ENCODE data around the gene LMBRD1. TPM values are rescaled to one million over a fixed set of nuclear protein-coding genes. Genes with fewer than 3 reads are reported as not detected.
A peak's percentile ranks its signal among the peaks of the same experiment; 100 is the strongest.
"Not testable (repeated sequence)": the region's sequence is repeated elsewhere in the genome, so short reads cannot be mapped to it uniquely, and the experiment has no call there.

The LMBRD1 gene
- total RNA-seq: 49.5 TPM
- long read RNA-seq, transcript LMBRD1-202 (16 exons, 2,264 nt): major isoform, 40 of 53 reads
- long read RNA-seq, partial matches to known transcripts: 1 of 53 reads
- long read RNA-seq, other reads (novel, unspliced or antisense): 6 of 53 reads

DNA sequence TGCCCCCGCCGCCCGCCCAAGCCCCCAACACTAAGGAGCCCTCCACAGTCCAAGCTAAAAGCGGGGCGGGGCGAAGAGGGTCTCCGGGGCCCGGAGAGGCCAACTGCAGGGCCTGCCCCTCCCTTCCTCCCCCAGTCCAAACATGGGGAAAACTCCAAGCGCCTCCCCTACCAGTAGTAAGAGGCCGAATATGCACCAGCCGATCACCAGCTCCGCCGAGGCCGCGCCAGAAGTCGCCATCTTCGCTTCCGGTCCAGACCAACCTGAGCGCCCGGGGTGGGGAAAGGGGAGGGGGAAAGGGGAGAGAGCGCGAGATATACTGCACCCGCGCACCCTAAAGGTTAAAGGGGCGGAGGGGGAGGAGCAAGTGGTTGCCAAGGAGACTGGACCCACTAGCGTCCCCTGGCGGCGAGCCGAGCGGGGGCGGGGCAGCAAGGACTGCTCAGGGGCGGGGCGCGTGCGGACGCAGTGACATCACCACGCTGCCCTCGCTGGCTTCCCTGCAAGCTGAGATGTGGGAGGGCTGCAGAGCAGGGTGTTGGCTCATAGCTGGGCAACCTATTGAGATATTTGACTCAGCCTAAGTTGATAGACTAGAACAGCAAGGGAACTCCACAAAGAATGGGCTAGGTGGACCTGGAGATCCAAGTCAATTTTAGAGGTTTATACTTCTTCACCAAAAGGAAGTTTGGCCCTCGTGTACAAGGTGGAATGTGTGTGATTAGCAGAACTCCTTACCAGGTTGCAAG, at the start of gene LMBRD1:
Gene LMBRD1, minus strand, starts transcription at position 369 of the 749 bp plus-strand sequence. Its CDS starts 129 bp downstream, at position 240.
- peak; percentile 99 for DNase-seq
- intact Hi-C loops (cut with micrococcal nuclease): no loop called here
- ATAC-seq: peak; percentile 97

DNA sequence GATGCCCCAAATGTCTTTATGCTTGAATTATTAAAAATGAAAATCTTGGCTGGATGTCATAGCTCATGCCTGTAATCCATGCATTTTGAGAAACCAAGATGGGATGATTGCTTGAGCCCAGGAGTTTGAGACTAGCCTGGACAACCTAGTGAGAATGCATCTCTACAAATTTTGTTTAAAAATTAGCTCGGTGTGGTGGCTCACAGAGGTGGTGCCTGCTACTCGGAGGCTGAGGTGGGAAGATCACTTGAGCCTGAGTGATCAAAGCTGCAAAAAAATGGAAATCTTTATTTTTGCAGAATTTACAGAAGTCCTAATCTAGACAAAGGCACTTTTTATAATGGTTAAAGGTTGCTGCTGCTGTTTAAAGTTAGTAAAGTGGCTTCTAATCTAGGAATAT, 49.5 kb upstream of the LMBRD1 start:
- ATAC-seq (no peak), DNase-seq (no peak)
- intact Hi-C loops (cut with micrococcal nuclease): no loop called here

DNA sequence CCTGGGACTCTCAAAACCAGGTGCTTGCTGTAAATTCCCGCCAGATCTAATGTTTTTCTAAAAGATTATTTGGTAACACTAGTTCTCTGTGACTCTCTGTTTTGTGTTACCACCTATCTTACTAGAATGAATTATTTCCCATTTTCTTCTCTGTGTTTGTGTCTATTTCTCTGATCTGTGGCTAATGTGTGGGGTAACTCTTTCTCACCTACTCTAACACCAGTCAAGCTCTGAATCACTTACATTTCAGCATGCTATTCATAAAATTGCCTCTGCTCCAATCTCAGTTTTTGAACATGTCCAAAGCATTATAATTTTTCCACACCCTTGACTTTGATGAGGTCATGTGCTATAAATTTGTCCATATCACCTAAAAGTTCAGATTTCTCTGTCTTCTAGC, 46.4 kb upstream of the LMBRD1 start:
- no peak for ATAC-seq
- DNase-seq: no peak
- intact Hi-C loops (cut with micrococcal nuclease): no loop called here

DNA sequence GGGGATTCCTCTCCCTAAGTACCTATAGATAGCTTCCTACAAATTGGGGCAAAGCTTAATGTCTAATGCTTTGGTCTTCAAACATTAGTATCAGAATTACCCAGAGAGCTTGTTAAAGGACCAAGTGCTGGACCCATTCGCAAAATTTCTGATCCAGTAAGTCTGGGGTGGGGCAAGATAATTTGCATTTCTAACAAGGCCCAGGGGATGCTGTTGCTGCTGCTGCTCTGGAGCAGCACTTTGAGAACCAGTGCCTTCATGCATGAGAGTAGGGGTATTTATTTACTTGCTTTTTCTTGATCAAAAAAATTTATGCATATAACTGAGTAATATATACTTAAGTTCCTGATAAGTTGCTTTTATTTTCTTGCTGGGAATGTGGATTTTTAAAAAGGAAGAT, 45.1 kb upstream of the LMBRD1 start:
- no peak for DNase-seq
- intact Hi-C loops (cut with micrococcal nuclease): no loop called here
- no peak for ATAC-seq

DNA sequence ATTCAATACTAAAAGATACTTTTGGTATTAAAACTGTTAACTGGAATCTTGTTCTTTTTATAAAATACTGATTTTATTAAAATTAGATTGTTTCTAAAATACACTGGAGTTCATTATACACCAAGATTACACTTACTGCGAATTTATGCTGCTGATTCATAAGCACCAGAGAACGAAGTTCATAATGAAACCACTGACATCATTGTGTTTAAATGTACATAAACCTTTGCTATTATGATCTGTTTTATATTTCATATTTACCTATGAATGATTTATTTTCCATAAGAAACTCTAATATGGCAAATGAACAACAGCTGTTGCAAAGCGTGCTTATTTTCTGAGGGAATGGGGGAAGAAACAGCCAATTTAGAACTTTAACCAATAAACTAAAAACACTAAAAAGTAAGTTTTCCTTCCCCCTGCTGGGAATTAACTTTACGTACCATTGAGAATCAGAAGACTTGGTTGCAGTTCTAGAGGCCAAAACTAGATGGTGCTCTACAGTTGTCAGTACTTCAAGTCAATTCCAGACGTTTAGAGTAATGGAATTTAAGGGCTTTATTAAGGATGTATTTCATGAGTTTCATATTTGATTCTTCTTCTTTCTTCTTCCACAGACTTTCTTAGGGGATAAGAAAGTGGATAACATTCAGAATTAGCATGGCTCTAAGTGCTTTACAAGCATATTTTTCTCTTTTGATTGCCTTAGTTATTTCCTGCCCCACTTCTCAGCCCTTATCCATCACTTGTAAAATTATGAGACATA, 38.8 kb upstream of the LMBRD1 start:
- intact Hi-C loops (cut with micrococcal nuclease): loop anchor here (5.0 kb wide), 1 partner anchor 272 kb away; no protein-coding TSS in a partner anchor
- DNase-seq: no peak
- no peak for ATAC-seq

DNA sequence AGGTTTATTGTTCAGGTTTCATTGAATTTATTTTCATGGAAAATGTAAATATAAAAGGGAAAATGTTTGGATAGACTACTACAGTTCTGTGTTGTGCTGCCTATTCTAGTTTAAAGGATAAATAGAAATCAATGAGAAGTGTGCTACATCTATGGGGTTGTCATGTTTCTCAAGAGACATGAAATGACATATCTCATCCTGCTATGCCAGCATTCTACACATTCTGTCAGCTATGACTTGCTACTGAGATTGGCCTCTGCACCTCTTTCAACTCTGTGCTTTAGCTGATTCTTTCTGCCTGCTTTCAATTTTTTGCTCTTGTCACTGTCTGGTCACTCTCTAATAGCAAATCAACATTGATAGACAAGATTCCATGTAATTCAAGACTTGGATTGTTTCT, 35.7 kb upstream of the LMBRD1 start:
- ATAC-seq: no peak
- no peak for DNase-seq
- intact Hi-C loops (cut with micrococcal nuclease): no loop called here

DNA sequence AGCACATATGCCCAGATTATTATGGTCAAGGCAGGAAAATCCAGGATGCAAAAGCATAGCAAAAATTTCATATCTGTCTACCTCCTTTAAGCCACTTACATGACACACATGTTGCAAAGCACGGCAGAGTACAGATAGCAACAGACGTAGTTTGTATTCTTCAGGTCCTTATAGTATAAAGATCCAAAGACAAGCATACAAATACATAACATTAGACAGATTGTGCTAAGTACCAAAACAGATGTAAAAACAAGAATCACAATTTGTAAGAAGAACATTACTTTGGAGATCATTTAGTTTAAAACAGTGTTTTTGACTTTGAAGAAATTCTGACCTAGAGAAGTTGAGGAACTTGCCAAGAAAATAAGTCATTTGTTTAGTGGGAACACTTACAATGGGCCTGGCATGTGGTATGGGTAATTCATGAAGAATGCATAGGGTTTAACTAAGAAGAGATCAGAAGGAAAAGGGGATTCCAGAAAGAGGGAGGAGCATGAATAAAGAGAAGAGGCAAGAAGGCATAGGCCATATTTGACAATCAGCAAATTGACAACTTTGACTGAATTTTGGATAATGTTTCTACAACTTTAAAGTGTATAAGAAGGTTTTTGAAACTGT, 30.6 kb upstream of the LMBRD1 start:
- no peak for ATAC-seq
- DNase-seq: no peak
- intact Hi-C loops (cut with micrococcal nuclease): no loop called here

DNA sequence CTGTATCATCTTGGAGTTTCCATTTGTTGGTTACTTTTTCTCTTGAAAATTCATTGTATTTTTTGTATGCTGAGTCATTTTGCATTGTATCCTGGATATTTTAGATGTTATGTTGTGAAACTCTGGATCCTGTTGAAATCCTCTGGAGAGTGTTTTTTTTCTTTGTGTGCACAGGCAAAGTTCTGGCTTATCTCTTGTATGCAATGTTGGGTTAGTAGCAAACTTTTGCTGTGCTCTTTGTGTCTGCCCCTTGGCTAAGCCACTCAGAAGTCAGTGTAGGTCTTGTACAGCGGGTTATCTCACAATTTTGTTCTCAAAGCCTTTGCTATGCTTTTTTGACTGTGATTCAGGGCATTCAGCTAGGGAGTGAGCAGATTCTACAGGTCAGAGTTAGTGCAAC, 29.1 kb upstream of the LMBRD1 start:
- intact Hi-C loops (cut with micrococcal nuclease): no loop called here
- DNase-seq (no peak), ATAC-seq (no peak)

DNA sequence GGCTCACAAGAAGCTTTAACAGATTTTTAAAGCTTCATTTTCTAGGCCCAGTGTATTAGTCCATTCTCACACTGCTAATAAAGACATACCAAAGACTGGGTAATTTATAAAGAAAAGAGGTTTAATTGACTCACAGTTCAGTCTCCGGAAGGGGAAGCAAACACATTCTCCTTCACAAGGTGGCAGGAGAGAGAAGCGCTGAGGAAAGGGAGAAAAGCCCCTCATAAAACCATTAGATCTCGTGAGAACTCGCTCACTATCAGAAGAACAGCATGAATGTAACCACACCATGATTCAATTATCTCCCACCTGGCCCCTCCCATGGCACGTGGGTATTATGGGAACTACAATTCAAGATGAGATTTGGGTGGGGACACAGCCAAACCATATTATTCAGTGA, 27.5 kb upstream of the LMBRD1 start:
- ATAC-seq; DNase-seq; intact Hi-C loops (cut with micrococcal nuclease): not testable (repeated sequence)

DNA sequence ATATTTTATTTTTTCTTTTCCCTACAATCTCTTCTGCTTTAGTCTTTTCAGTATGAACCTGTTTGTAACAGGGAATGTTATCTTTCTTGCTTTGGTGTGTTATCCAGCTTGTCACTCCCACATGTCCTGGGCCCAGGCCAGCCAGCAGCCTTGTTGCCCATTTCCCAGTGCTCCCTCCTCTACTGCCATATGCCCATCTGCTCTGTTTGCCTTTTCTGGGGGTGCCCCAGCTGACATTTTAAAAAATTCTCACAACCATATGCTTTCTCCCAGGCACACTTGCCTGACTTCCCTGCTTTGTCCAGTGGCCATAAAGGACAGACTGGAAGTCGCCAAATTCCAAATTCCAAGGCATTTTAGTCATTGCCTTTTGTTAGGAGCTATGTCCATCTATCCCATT, 23.6 kb upstream of the LMBRD1 start:
- DNase-seq (no peak), ATAC-seq (no peak)
- intact Hi-C loops (cut with micrococcal nuclease): no loop called here

DNA sequence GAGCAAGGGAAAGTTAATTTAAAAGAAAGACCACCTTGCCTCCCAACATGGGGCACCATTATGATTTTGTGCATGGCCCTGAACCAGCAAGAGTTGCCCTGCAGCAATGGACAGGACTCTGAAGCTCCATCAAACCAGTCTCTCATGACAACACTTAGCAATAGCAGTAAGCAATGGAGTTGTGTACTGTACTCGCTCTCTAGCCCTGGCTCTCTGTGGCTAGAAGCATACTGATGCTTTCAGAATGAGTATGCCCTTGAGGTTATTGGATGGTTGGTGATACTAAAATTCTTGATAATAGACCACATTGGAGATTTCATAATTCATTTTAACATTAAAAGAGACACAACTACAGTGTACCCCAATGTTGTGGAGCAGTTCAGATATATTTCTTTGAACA, 23.2 kb upstream of the LMBRD1 start:
- intact Hi-C loops (cut with micrococcal nuclease): no loop called here
- no peak for DNase-seq
- no peak for ATAC-seq

DNA sequence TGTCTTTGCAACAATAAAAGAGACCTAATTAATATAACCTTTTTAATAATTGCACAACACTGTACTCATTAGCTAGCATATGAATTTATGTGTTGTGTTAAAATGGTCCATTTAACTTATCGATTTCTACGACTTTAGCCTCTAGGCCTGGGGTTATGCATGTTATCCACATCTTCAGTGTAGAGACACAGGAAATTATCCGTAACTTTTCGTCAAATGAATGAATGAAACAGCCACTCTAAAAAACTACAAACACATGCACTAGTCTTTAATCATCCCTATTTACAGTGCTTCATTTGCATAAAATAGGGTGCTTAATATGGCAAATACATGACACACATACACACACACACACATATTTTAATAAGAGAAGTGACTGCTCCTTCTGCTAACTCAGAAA, 22.3 kb upstream of the LMBRD1 start:
- no peak for ATAC-seq
- no peak for DNase-seq
- intact Hi-C loops (cut with micrococcal nuclease): no loop called here

DNA sequence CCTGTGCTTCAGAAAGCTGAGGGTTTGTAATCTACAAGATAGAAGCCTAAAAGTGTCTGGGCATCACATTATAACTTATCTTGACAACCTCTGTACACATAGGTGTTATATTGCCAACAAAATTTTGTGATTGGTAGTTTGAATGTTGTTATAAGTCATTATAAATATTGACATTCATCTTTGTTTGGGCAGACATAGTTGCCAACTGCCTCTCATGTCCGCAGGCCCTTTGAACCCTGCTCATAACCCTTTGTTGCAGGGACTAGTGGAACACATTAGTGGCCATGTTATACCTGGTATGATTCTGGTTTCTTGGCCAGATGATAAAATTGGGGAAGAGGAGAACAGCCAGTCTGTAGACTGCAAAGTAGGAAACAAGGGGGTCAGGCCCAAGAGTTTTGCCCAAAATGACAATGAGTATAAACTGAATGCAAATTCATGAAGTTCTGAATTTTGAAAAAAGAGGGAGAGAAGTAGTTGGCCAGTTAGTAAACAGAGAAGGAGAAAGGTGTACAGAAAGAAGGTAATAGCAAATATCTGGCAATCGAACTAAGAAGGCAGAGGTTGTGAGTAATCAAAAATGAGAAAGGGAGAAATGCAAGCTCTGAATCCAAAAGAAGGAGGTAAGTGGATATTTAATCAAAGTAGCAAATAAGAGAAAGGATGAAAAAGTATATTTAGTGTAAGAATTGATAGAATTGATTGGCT, 21.6 kb upstream of the LMBRD1 start:
- ATAC-seq (no peak), DNase-seq (no peak)
- intact Hi-C loops (cut with micrococcal nuclease): no loop called here

DNA sequence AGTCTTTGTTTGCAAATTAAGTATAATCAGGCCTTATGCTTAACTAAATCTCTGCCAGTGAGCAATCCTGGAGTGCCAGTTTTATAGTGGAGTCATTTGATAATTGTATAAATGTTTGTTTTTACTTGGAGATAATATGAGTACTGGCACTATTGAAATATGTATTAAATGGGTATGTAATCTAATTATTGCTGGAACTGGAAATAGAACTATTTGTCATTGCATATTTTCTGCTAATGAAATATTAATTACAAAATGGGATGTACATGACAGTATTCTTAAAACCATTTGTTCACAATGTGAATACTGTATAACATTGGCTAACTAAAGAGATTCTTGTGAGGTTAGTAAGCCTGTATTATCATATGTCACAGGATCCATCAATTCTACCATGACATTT, 20.5 kb upstream of the LMBRD1 start:
- no peak for ATAC-seq
- intact Hi-C loops (cut with micrococcal nuclease): no loop called here
- no peak for DNase-seq

DNA sequence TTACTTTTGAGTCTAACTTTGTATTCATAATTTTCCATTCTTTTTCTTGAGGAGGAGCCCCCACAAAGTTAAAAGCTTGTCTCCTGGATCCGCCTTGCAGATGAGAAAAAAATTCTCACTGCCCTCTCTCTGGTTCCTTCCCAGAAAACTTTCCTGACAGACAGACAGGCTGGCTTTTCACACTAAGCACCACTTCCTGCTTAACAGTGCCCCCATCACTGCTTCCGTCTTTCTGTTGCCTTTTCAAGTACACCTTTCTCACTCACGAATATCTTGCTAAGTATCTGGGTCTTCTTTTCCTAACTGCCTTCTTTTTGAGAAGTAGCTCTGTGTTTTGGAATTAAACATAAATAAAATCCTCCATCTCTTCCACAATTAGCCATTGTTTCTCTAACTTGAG, 19.8 kb upstream of the LMBRD1 start:
- intact Hi-C loops (cut with micrococcal nuclease): no loop called here
- DNase-seq (no peak), ATAC-seq (no peak)

DNA sequence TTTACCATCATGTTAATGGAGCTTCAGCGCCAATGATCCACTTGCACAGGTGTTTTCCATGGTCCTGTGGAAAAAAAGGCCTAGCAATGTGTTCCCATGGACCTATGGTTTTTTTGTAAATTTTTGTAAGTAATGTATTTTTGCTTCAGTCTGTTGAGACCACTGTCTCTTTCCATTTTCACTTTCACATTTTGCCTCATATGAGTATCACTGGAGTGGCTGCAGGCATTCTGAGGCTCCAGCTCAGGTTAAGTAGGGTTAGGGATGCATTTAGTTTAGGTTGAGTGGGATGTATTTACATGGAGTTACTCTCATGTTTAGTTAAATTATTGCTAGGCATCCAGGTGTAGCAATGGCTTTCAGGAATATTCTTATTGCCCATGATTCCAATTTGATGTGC, 19.2 kb upstream of the LMBRD1 start:
- ATAC-seq (no peak), DNase-seq (no peak)

DNA sequence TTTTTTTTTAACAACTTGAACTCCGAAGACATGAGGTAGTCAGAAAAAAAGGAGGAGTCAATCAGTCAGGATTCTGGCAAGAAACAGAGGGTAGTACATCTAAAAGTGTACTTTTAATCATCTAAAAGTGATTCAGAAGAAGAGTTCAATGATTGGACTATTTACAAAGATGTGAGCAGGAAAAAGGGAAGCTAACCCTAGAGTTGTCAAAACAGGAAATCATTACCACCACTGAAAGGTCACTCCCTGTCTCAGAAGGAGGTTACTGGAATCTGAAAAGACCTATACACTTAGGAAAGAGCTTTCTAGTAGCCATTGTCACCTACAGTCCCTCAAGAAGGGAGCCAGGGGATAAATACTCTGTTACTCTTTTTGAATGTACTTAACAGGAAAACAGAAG, 16.7 kb upstream of the LMBRD1 start:
- intact Hi-C loops (cut with micrococcal nuclease): no loop called here
- no peak for DNase-seq
- ATAC-seq: no peak

More for the DNA sequence above, 19.2 kb upstream of the LMBRD1 start:
- intact Hi-C loops (cut with micrococcal nuclease): no loop called here

DNA sequence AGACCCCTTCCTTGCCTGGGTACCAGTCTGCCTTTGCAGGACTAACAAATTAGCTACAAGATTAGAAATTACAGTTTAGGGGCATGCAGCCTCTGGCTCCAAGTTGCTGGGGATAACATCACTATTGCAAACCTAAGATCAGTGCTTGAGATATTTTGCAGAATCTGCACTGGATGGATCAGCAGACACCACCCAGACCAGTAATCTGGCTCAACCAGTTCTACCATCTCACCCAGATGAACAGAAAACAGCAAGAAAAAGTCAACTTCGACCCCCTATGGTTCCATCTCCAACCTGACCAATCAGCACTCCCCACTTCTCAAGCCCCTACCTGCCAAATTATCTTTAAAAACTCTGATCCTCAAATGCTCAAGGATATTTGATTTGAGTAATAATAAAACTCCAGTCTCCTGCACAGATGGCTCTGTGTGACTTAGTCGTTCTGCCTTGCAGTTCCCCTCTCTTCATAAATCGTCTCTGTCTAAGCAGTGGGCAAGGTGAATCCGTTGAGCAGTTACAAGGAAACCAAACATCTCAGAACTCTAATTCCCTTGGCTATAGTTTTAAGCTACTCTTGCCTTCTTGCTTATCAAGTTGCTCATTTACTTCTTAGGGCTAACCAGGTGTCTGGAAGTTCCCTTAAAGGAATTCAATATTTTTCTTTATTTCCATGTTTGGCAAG, 16.1 kb upstream of the LMBRD1 start:
- intact Hi-C loops (cut with micrococcal nuclease): no loop called here
- ATAC-seq (no peak), DNase-seq (no peak)

DNA sequence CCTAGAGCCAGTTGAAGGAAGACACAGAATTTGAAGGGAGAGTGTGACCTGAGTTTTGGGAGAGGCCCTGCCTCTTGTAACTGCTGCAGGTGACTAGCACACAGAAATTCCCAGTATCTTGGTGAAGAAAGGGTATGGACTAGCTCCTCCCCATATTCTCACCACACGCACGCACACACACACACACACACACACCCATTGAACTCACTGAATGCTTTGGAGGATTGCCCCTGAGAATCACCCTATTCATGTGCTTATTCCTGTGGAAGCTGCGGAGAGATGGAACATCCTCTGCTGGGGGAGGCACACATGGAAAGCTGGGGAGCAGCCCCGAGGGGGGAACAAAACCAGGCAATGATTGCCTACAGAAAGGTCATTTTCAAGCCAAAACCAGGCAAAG, 6.2 kb upstream of the LMBRD1 start:
- no peak for DNase-seq
- no peak for ATAC-seq
- intact Hi-C loops (cut with micrococcal nuclease): no loop called here

Data from left ventricle myocardium superior (tissue), 1 donor.